ENCODE results near the gene CPLX3. TPM values are rescaled to one million over a fixed set of nuclear protein-coding genes. Genes with fewer than 3 reads are reported as not detected.

The CPLX3 gene
- total RNA-seq, 4 donors from 2014 or later, result not detected

DNA sequence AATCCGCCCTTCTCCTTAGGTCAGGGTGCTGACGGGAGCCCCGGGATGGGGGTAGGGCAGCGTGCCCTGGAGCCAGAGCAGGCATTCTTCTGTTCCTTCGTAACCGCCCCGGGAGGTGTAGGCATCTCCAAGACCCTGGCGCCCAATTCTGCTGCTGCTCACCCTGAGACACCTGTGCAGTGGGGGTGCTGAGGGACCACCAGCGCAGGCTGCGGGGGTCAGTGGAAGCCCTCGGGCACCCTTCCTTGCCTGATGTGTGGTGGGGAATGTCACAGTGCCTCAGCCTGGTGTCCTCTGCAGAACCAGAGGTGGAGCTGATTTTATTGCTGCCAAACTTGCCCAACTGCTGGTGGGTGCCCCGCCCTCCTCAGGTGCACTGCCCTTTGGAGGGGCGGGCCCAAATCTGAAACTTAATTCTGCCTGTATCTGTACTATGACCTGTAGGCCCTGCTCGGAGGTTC, 37.2 kb upstream of the CPLX3 start:
- TF ChIP-seq, protein P1, sequence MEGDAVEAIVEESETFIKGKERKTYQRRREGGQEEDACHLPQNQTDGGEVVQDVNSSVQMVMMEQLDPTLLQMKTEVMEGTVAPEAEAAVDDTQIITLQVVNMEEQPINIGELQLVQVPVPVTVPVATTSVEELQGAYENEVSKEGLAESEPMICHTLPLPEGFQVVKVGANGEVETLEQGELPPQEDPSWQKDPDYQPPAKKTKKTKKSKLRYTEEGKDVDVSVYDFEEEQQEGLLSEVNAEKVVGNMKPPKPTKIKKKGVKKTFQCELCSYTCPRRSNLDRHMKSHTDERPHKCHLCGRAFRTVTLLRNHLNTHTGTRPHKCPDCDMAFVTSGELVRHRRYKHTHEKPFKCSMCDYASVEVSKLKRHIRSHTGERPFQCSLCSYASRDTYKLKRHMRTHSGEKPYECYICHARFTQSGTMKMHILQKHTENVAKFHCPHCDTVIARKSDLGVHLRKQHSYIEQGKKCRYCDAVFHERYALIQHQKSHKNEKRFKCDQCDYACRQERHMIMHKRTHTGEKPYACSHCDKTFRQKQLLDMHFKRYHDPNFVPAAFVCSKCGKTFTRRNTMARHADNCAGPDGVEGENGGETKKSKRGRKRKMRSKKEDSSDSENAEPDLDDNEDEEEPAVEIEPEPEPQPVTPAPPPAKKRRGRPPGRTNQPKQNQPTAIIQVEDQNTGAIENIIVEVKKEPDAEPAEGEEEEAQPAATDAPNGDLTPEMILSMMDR (IDR thresholded peaks at IDR 0.05), result no peak
- no peak for TF ChIP-seq EP300 (IDR thresholded peaks at IDR 0.05)
- TF ChIP-seq POLR2A (IDR thresholded peaks at IDR 0.05), result no peak
- H3K4me3 ChIP-seq, result peak overlapping the region in 2 of 4 donors; percentile 13 to 30
- 40 to 52% methylated on average over 8 to 14 of the region's 14 CpGs for WGBS, 2 donors

DNA sequence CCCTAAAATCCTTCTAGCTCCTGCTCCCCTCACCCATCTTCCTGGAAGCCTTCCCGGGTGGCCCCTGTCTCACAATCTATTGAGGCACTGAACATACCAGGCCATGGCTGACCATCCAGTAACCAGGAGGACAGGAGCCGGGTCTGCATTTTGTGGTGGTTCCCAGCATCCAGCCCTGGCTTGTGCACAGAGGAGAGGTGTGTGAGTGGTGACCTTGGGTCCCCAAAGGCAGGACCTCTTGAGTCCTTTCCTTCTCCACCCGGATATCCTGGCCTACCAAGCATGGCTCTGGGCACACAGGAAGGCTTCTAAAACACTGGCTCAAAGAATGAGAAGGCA, 36.7 kb upstream of the CPLX3 start:
- no peaks in the 10 kb centered on the region for H3K36me3 ChIP-seq
- 16 to 25% methylated on average over 3 of the region's 3 CpGs for WGBS, 2 donors
- H3K4me3 ChIP-seq, result peak overlapping the region in 1 of 4 donors; percentile 30
- H3K9me3 ChIP-seq, result no peaks in the 10 kb centered on the region
- TF ChIP-seq EP300 (IDR thresholded peaks at IDR 0.05) (no peak), POLR2A (IDR thresholded peaks at IDR 0.05) (no peak)
- TF ChIP-seq, protein P1 (IDR thresholded peaks at IDR 0.05), result no peak
- H3K27me3 ChIP-seq, result no peaks in the 10 kb centered on the region
- H3K4me1 ChIP-seq, result peaks cover 0 to 98% (median 88%) of the 10 kb centered on the region in 4 donors
- no peak for DNase-seq (ENCODE audit: low spot score in 2 of 2)
- H3K27ac ChIP-seq, result peak overlapping the region; percentile 35 to 88 (median 85)

More for the DNA sequence above, 37.2 kb upstream of the CPLX3 start:
- Histone ChIP-seq H3K27ac (peak overlapping the region in 3 of 4 donors; percentile 82 to 88 (median 88)), H3K4me1 (peaks cover 0 to 98% (median 93%) of the 10 kb centered on the region in 4 donors), H3K9me3 (no peaks in the 10 kb centered on the region), H3K36me3 (no peaks in the 10 kb centered on the region), H3K27me3 (no peaks in the 10 kb centered on the region)
- no peak for DNase-seq (ENCODE audit: low spot score in 2 of 2)

DNA sequence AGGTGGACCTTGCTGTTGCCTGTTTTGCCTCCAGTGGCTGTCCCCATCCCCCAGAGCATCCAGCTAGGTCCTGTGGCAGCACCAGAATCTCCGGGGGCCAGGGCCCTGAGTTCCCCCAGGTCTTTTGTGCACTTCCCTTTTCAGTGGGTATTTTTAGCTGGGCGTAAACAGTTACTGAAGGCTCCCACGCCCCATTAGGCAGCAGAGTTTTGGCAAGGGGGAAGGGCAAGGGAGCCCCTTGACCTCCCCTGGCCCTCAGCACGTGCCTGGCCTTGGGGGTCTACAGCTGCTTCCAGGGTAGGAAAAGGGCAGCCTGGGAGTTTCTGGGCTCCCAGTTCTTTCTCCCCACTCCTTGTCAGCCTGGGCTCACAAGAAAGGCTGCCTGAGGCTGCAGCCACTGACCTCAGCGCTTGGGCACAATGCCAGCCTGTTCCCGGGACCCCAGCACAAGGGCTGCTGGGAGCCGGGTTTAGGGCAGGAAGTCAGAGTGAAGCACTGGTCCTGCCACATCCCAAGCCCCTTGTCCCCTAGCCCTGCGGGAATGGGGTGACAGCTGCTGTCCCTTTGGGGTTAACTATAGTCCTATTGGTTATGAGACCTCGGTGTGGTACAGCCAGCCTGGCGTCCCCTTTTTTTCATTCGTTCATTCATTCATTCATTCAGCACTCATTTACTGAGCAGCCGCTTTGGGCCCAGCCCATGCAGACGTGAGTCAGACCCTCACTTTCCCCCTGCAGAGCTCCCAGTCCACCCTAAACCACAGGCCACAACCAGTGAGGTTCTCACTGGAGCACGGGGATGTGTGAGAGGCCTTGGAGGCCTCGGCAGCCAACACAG, 36.1 kb upstream of the CPLX3 start:
- Histone ChIP-seq H3K36me3 (no peaks in the 10 kb centered on the region), H3K4me1 (peaks cover 0 to 98% (median 83%) of the 10 kb centered on the region in 4 donors), H3K4me3 (peak overlapping the region in 1 of 4 donors; percentile 5), H3K27me3 (no peaks in the 10 kb centered on the region), H3K9me3 (no peaks in the 10 kb centered on the region), H3K27ac (peak overlapping the region; percentile 35 to 88 (median 85))
- peak; percentile 48 to 53 for DNase-seq (ENCODE audit: low spot score in 2 of 2)
- 9 to 26% methylated on average over 11 to 15 of the region's 15 CpGs for WGBS, 2 donors
- TF ChIP-seq EP300 (IDR thresholded peaks at IDR 0.05) (peak in 1 of 2 donors; percentile 32), POLR2A (IDR thresholded peaks at IDR 0.05) (no peak)

DNA sequence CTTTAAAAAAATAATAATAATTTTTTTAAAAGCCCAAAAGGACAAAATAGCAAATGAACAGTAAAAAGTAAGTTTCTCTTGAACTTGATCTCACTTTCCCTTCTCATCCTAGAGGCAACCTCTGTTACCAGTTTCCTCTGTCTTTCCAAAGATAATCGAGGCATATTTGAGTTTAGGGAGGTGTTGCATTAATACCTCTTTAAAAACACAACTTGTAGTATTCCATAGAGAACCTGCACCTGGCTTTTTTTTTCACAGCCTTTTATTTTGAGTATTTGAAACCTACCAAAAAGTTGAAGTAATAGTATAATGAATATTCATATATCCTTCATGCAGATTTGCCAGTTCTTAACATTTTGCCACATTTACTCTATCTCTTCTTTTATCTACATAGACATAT, 35.4 kb upstream of the CPLX3 start:
- WGBS, 2 donors, result 38 to 44% methylated on average over 1 of the region's 1 CpG
- DNase-seq (ENCODE audit: low spot score in 2 of 2), result no peak
- Histone ChIP-seq H3K27me3 (no peaks in the 10 kb centered on the region), H3K36me3 (no peaks in the 10 kb centered on the region), H3K27ac (peak overlapping the region in 3 of 4 donors; percentile 82 to 88 (median 88)), H3K9me3 (no peaks in the 10 kb centered on the region), H3K4me3 (no peak overlapping the region), H3K4me1 (peaks cover 0 to 91% (median 77%) of the 10 kb centered on the region in 4 donors)
- TF ChIP-seq, protein P1 (IDR thresholded peaks at IDR 0.05), result no peak
- no peak for TF ChIP-seq POLR2A (IDR thresholded peaks at IDR 0.05)
- no peak for TF ChIP-seq EP300 (IDR thresholded peaks at IDR 0.05)

DNA sequence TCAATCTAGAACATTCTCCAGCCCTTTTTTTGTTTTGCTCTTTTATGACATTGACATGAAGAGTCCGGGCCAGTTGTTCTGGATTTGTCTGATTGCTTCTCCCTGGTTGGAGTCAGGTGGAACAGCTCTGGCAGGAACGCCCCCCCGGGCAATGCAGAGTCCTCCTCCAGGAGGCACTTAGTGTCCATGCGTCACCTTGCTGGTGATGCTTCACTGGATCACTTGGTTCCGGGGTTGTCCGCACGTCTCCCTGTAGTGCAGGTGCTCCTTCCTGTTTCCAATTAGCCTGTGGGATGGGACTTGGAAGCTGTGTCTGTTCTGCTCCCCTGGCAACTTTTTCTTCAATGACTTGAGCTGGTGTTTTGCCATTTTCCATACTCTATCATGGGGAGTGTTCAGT, 34.8 kb upstream of the CPLX3 start:
- 82 to 88% methylated on average over 7 of the region's 7 CpGs for WGBS, 2 donors
- H3K9me3 ChIP-seq, result no peaks in the 10 kb centered on the region
- H3K36me3 ChIP-seq, result no peaks in the 10 kb centered on the region
- H3K4me1 ChIP-seq, result peaks cover 0 to 84% (median 70%) of the 10 kb centered on the region in 4 donors
- H3K4me3 ChIP-seq, result no peak overlapping the region
- peak overlapping the region in 2 of 4 donors; percentile 7 to 88 for H3K27ac ChIP-seq
- TF ChIP-seq, protein P1 (IDR thresholded peaks at IDR 0.05), result no peak
- TF ChIP-seq EP300 (IDR thresholded peaks at IDR 0.05) (no peak), POLR2A (IDR thresholded peaks at IDR 0.05) (no peak)
- no peaks in the 10 kb centered on the region for H3K27me3 ChIP-seq
- no peak for DNase-seq (ENCODE audit: low spot score in 2 of 2)
